NCI-H1417 treated with DMSO at 0.1 percent for 48 hours (cell line): Measurements from ENCODE around the gene COMT.
"Not testable (repeated sequence)": the region's sequence is repeated elsewhere in the genome, so short reads cannot be mapped to it uniquely, and the experiment has no call there.

Experiments
- DNase-seq: peaks from one replicate; lab custom pipeline; 2025; lab: John Stamatoyannopoulos, UW

The COMT gene

GRCh38 chr22:19929586-19930550, 11.7 kb upstream of the COMT start:
- no peak for DNase-seq

GRCh38 chr22:19930551-19931486, 10.8 kb upstream of the COMT start:
- DNase-seq: no peak

- DNase-seq: no peak
These were observed 10.1 kb upstream of the COMT start for GRCh38 chr22:19931514-19931913.

- no peak for DNase-seq
These were observed 9.0 kb upstream of the COMT start for GRCh38 chr22:19932367-19933206.

GRCh38 chr22:19933341-19934241, 8.0 kb upstream of the COMT start:
- no peak for DNase-seq

GRCh38 chr22:19935123-19935718, 6.4 kb upstream of the COMT start:
- DNase-seq: not testable (repeated sequence)

- DNase-seq: no peak
These were observed 5.1 kb upstream of the COMT start for GRCh38 chr22:19936513-19936912.

GRCh38 chr22:19937616-19938473, 3.7 kb upstream of the COMT start:
- DNase-seq: no peak

- DNase-seq: no peak
These were observed 822 bp upstream of the COMT start for GRCh38 chr22:19940536-19941364.

- no peak for DNase-seq
These were observed 847 bp downstream of the COMT start for GRCh38 chr22:19942157-19943081.

GRCh38 chr22:19943082-19944026, 1.8 kb downstream of the COMT start:
- no peak for DNase-seq

- DNase-seq: no peak
These were observed 6.6 kb downstream of the COMT start for GRCh38 chr22:19948057-19948760.

- DNase-seq: no peak
These were observed 9.8 kb downstream of the COMT start for GRCh38 chr22:19951346-19951745.

GRCh38 chr22:19955241-19956128, 13.9 kb downstream of the COMT start:
- DNase-seq: no peak
